GM08714 (cell line): ENCODE results near the gene CDKN1C.

ENCODE experiments used
- H3K4me3 ChIP-seq: fragments of 200-500 bp; sonication (Bioruptor generic); 2 replicates; pipeline ENCODE4 v1.5.1; 2014; ENCODE audit warnings: mild to moderate bottlenecking, low read length, inconsistent platforms
- ZNF274 ChIP-seq: IDR thresholded peaks from 2 replicates; pipeline ENCODE4 v1.6.1; 2012; ENCODE audit warnings: mild to moderate bottlenecking, low read depth, low read length

The CDKN1C gene

GRCh38 chr11:2883640-2883978 is 2.0 kb downstream of the CDKN1C start:
- H3K4me3 ChIP-seq, result no peak overlapping the region
- no peak for TF ChIP-seq ZNF274

DNA sequence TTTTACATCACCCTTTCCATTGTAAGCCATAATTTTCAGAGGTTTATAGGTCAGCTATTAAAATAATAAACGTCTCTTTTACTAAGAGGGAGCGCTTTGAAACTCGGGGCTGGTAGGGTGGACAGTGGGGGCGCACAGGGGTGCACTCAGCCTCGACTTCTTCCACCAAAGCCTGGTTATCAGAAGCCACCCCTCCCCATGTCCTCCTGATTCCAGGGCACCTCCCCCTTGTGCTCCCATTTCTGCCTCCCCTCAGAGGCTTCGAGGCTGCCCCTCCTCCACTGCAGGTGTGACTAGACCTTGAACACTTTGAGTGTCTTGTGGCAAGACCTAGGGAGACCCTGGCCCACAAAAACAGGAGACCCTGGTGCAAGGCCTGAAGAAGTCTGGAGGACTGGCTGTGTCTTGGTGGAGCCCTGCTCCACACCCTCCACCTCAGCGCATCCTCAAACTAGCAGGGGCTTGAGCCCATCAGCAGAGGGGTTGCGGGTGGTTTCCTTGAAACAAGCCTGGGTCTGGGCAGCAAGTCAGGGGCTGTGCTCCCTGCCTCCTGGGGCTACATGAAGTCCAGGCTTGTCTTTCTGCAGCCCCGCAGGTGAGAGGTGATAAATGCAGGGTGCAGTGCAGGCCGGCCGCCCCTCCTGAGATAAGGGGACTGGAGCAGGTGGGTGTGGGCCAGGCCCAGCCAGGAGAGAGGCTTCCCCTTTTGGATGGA is 3.0 kb downstream of the CDKN1C start:
- H3K4me3 ChIP-seq, result no peak overlapping the region
- TF ChIP-seq ZNF274, result no peak

GRCh38 chr11:2881981-2882375 is 3.6 kb downstream of the CDKN1C start:
- no peak for TF ChIP-seq ZNF274

DNA sequence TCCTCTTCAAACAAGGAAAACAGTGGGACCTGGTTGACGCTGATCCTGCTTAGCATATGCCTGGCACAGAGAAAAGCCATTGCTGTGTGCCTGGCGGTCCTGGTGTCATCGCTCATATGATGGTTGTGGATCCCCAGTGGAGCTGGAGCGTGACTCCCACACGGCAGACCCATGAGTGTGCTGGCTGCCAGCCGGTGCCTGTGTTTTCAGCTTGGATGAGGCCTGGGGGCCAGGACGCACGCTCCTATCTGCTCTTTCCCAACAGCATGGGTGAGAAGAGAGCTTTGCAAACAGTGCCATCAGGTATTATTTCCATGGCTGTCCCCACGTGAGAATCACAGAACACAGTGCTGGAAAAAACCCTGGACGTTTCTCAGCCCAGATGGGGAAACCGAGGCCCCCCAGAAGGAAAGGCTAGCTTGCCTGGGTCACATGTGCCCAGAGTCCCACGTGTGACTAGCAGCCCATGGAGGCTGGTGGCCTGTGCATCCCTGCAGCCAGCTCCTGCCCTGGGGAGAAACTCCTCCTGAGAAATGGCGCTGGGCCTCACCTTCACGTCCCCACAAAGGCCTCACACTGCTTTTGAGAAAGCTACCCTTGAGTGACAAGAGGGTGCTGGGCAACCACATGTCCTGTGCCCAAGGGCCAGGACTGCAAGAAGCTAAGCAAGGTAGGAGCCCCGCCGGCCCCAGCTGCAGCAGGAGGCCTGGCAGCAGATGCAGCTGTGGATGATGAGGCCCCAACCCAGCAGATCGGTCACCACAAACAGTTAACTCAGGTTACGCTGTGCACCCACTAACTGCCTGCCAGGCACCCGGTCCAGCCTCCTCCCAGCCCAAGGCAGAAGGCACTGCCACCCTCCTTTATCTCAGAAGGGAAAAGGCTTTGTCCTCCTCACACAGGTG is 4.2 kb downstream of the CDKN1C start:
- no peak for TF ChIP-seq ZNF274
- no peak overlapping the region for H3K4me3 ChIP-seq

More at GRCh38 chr11:2881981-2882375, 3.6 kb downstream of the CDKN1C start:
- H3K4me3 ChIP-seq, result no peak overlapping the region

DNA sequence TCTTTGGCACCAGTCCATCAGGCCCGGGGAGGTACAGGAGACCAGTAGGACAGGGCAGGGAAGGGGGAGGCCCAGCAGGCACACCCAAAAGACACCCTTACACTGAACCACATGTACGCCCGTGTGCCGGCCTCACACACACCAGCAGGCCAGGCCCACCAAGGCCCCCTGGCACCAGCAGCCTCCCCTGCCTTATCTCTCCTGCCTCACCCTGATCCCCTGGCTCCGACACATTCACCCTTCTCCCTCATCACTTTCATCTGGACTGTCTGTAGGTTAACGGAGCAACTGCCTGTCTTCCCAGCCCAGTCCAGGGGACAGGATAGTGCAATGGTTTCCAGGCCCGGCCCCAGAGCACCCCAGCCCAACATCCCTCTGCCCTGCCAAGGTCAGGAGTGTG is 4.9 kb downstream of the CDKN1C start:
- no peak overlapping the region for H3K4me3 ChIP-seq
- no peak for TF ChIP-seq ZNF274

DNA sequence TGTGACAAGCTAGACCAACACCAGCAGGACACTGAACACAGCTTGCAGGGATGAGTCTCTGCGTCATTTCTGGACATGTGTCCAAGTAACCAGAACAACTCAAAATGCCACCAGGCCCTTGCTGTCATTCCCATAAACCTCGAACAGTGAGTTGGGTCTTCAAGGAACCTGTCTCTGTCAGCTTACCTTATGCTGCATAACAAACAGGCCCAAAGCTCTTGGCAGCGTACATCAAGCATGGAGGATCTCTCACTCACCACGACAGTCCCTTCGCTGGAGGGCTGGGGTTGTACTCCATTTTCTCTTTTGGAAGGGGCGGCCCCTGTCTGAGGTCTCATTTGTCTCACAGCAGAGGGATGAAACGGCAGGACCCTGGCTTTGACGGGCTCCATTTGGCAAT is 6.8 kb downstream of the CDKN1C start:
- no peak overlapping the region for H3K4me3 ChIP-seq
- TF ChIP-seq ZNF274, result no peak

DNA sequence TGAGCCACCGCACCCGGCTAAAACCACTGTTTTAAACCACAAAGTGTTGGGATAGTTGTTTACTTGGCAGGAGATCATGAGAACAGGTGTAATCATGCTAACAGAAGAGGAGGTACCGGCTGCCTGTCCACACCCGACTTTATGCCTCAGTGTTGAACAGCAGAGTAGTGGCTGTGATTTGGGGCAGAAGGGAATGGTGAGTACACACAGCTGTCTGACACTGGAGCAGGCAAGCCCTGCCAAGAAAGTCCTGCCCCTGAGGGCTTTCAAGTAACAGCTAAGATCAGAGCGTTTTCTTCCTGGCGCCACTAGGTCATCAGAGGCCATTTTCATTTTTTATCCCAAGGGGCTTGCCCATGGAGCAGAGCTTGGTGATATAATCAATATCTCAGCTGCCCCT is 8.1 kb downstream of the CDKN1C start:
- TF ChIP-seq ZNF274, result no peak
- no peak overlapping the region for H3K4me3 ChIP-seq

DNA sequence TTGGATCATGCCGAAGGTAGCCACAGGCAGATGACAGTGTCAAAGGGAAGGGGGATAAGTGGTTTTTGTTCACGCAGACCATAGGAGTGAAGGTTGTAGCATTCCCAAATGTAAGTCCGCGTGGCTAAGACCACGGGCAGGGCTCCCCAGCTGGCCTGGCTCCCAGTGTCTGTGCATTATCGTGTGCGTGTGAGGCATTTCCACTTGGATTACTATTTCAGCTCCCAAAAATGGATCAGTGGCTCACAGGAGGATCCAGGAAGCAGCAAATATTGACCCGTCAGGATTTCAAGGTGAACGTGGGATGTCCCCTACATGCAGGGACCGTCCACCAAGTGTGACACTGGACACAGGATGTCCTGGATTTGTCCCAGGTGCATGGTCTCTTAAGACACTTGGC is 10.6 kb downstream of the CDKN1C start:
- no peak overlapping the region for H3K4me3 ChIP-seq
- TF ChIP-seq ZNF274, result no peak

DNA sequence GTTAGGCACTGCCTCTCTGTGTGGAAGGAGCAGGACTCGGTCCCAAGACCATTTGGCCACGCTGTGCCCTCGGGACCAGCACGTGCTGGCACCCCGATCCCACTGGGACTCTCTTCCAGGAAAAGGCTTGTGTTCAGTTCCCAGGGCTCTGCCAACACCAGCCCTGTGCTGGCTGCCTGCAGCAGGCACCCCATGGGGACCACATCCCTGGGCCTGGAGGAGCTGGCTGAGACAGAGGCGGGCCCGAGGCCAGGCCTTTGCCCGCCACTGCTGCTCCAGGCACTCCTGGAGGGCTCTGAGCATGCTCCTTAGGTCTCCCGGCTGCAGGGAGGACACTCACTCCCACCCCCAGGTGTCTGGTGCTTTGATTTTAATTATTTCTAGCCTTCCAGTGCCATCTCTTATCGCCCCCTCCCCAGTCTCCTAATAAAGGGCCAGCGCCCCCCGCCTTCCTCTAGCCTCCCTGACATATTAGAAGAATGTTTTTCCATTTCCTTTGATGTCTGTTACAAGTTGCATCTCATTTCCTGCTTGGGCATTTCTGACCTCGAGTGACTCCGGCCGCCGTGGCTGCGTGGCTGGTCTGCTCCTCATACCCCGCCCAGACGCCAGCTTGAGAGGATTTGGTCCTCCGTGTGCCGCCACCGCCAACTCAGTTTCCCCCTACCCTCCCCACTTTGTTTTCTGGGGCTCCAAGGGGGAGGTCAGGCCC is 14.4 kb downstream of the CDKN1C start:
- no peak for TF ChIP-seq ZNF274
- no peak overlapping the region for H3K4me3 ChIP-seq

GRCh38 chr11:2870460-2870859 is 15.1 kb downstream of the CDKN1C start:
- no peak for TF ChIP-seq ZNF274
- H3K4me3 ChIP-seq, result no peak overlapping the region

- H3K4me3 ChIP-seq, result no peak overlapping the region
- no peak for TF ChIP-seq ZNF274
These were observed 15.8 kb downstream of the CDKN1C start for GRCh38 chr11:2869561-2870427.

- TF ChIP-seq ZNF274, result no peak
- H3K4me3 ChIP-seq, result no peak overlapping the region
These were observed 16.4 kb downstream of the CDKN1C start for GRCh38 chr11:2869134-2869526.

DNA sequence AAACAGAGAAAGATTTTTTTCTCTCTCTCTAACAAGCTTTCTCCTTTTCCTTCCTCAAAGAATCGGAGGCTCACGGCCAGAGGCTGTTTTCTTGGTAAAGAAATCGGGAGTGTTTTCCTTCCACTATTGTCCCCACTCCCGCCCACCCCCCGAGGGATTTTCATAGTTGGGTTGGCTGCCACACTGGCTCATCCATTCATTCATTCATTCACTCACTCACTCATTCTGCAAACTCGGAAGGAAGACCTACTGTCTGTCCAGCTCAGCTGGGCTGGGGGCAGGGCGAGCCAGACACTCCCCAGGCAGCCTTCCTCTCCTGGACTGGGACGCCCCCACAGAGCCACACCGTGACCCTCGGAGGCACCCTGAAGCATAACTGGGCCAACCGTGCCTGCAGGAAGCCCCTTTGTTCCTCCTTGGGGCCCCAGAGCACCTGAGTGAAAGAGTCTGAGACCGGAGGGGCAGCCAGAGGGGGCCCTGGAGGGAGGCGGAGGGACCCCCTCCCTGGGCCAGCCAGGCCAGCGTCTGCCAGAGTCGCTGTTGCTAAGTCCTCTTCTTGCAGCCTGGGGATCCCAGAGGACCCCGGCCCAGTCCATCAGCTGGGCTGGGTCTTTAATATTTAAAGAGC is 17.0 kb downstream of the CDKN1C start:
- no peak for TF ChIP-seq ZNF274
- no peak overlapping the region for H3K4me3 ChIP-seq
